BJ (cell line): Measurements from ENCODE around the gene IQCB1. TPM values are rescaled to one million over a fixed set of nuclear protein-coding genes. Genes with fewer than 3 reads are reported as not detected.

Experiments
- CTCF ChIA-PET: fragments of 350-600 bp; formaldehyde crosslinking; extraction: SDS; loops from one replicate; lab custom pipeline; 2021; ENCODE audit warnings: antibody characterized with exemption, inconsistent platforms; lab: Yijun Ruan, JAX
- POLR2A ChIA-PET: fragments of 300-600 bp; sonication (Branson Sonifier 250); formaldehyde crosslinking; extraction: SDS; loops from one replicate; lab custom pipeline; 2021; ENCODE audit warnings: antibody characterized with exemption; lab: Charles Lee
- DNase-seq: peaks from one replicate; pipeline ENCODE4 v3.0.0-alpha.2; 2011; ENCODE audit warnings: low read depth
- H3K27me3 ChIP-seq: 2 replicates; pipeline ENCODE4 v1.6.0; 2011; ENCODE audit warnings: low read length; ENCODE audit not compliant: control insufficient read depth, insufficient read depth
- H3K36me3 ChIP-seq: 2 replicates; pipeline ENCODE4 v1.5.1; 2011; ENCODE audit warnings: low read length; ENCODE audit not compliant: control insufficient read depth, insufficient read depth
- H3K4me3 ChIP-seq: 2 replicates; pipeline ENCODE4 v1.5.1; 2011; ENCODE audit warnings: low read depth, mild to moderate bottlenecking, control low read depth, low read length
- polyA plus RNA-seq: library from polyadenylated mRNA; depleted of rRNA; stranded (reverse); fragments of >200 nt; gene quantifications from 2 replicates; pipeline ENCODE4 v1.2.3, GENCODE V29; 2011
- TF ChIP-seq, protein P1 (sequence below): IDR thresholded peaks from 2 replicates; pipeline ENCODE4 v1.5.1; 2011; ENCODE audit warnings: low read depth, mild to moderate bottlenecking, control low read depth, inconsistent platforms, low read length, moderate library complexity; ENCODE audit not compliant: insufficient read depth

The IQCB1 gene
- polyA plus RNA-seq, 1 experiment: 6.1 TPM

DNA sequence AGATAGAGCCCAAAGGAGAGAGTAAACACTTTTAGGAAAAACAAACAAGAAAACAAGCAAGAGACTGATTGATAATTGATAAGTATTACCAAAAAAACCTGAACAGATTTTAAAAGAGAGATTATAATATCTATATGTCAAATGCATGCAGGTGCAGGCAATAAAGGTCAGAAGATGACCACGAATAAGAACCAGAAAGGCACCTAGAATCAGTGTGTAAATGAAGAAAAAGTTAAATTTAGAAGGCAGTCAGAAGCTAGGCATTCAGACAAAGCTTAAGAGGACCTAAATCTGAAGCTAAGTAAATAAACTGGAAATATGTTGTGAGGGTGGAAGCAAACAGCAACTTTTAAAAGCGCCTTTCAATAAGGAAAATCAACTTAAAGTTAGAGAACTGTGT is 16.3 kb downstream of the IQCB1 start:
- TF ChIP-seq, protein P1, sequence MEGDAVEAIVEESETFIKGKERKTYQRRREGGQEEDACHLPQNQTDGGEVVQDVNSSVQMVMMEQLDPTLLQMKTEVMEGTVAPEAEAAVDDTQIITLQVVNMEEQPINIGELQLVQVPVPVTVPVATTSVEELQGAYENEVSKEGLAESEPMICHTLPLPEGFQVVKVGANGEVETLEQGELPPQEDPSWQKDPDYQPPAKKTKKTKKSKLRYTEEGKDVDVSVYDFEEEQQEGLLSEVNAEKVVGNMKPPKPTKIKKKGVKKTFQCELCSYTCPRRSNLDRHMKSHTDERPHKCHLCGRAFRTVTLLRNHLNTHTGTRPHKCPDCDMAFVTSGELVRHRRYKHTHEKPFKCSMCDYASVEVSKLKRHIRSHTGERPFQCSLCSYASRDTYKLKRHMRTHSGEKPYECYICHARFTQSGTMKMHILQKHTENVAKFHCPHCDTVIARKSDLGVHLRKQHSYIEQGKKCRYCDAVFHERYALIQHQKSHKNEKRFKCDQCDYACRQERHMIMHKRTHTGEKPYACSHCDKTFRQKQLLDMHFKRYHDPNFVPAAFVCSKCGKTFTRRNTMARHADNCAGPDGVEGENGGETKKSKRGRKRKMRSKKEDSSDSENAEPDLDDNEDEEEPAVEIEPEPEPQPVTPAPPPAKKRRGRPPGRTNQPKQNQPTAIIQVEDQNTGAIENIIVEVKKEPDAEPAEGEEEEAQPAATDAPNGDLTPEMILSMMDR: no peak
- H3K27me3 ChIP-seq: no peaks in the 10 kb centered on the region
- H3K36me3 ChIP-seq: peaks cover 3% of the 10 kb centered on the region
- ChIA-PET POLR2A (no interaction called here), CTCF (interaction anchor here (0.7 kb wide), 1 partner anchor 10 kb away, joined by 3 read pairs; no protein-coding TSS in a partner anchor)
- no peak for DNase-seq
- H3K4me3 ChIP-seq: no peak overlapping the region

DNA sequence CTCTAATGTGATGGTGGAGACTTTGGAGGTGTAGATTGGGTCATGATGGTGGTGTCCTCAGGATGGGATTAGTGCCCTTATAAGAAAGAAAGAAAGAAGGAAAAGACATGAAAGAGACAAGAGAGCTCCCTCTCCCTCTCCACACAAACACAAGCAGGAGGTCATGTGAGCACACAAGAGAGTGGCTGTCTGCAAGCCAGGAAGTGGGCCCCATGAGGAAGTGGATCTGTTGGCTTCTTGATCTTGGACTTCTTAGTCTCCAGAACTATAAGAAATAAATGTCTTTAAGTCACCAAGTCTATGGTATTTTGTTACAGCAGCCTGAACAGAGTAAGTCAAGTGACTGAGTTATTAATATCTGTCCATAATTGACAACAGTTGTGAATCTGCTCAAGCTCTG is 17.1 kb downstream of the IQCB1 start:
- POLR2A ChIA-PET: no interaction called here
- DNase-seq: no peak
- CTCF ChIA-PET: interaction anchor here (0.7 kb wide), 1 partner anchor 9 kb away, joined by 3 read pairs; no protein-coding TSS in a partner anchor

DNA sequence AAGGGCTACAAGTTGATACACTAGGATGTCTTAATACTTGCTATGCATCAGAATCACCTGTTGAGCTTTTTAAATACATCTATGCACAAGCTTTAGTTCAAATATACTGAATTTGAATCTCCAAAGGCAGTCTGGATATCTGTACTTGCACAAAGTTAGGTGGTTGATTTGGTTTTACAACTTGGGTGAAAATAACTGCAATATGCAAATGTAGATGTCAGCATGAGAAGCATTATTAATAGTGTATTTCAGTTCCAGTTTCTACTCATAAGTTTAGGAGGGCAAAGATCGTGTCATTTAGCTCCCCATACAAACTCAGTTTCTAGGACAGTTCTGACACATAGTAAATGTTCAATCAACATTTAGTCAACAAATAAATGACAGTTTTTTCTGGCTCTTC is 25.6 kb downstream of the IQCB1 start:
- ChIA-PET POLR2A (no interaction called here), CTCF (interaction anchor here (1.2 kb wide), 1 partner anchor 9 kb away, joined by 3 read pairs; no protein-coding TSS in a partner anchor)
- DNase-seq: no peak
- H3K27me3 ChIP-seq: no peaks in the 10 kb centered on the region
- no peak overlapping the region for H3K4me3 ChIP-seq
- TF ChIP-seq, protein P1: no peak
- H3K36me3 ChIP-seq: peaks cover 6% of the 10 kb centered on the region

More for the DNA sequence above, 17.1 kb downstream of the IQCB1 start:
- TF ChIP-seq, protein P1: no peak
- Histone ChIP-seq H3K4me3 (no peak overlapping the region), H3K36me3 (peaks cover 3% of the 10 kb centered on the region), H3K27me3 (no peaks in the 10 kb centered on the region)

DNA sequence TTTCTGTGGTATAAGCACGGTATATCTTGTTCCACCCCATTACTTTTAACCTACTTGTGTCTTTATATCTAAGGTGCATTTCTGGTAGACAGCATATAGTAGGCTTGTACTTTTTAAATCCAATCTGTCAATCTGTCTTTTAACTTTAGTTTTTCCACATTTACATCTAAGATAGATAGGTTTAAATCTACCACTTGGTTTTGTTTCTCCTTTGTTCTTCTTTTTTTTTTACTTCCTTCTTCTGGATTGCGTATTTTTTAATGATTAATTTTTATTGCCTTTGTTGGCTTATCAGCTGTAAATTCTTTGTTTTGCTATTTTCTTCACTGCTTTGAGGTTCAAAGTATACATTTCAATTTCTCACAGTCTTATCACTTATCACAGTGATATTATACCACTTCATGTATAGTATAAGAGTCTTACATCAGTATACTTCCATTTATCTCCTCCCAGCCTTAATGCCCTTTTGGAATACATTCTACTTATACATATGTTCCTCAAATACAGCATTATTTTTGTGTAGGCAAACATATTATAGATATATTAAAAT is 31.0 kb downstream of the IQCB1 start:
- TF ChIP-seq, protein P1: no peak
- CTCF ChIA-PET: no interaction called here
- POLR2A ChIA-PET: no interaction called here
- Histone ChIP-seq H3K4me3 (no peak overlapping the region), H3K27me3 (no peaks in the 10 kb centered on the region), H3K36me3 (no peaks in the 10 kb centered on the region)
- no peak for DNase-seq

DNA sequence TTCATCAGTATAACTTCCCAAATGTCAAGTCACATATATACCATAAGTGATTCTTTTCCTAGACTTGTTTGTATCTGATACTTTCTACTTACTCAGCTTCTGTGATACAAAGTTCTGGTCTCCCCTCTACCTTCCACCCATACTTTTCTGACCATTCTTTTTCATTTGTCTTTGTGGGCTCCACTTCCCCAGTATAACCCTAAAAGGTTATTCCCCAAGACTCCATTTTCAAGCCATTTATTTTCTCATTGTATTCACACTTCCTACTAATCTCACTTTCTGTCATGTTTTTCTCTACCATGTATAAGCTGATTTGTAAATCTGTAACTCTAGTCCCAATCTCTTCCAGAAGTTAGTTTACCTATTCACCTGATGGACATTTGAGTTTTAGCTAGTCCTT is 34.0 kb downstream of the IQCB1 start:
- ChIA-PET POLR2A (no interaction called here), CTCF (no interaction called here)
- TF ChIP-seq, protein P1: no peak
- Histone ChIP-seq H3K4me3 (no peak overlapping the region), H3K27me3 (no peaks in the 10 kb centered on the region), H3K36me3 (no peaks in the 10 kb centered on the region)
- no peak for DNase-seq
